PC-9 (cell line): Measurements from ENCODE around the gene ZRANB1. TPM values are rescaled to one million over a fixed set of nuclear protein-coding genes. Genes with fewer than 3 reads are reported as not detected.

Experiments
- BruUV-seq: library from RNA; stranded (reverse); fragments of 400-500 nt; replicated peaks from 2 replicates; lab custom pipeline; 2021; lab: Mats Ljungman, UMichigan
- CTCF ChIA-PET: fragments of 300-600 bp; sonication (Branson Sonifier 250); formaldehyde crosslinking; loops from one replicate; lab custom pipeline; 2022; ENCODE audit warnings: antibody characterized with exemption; lab: Charles Lee
- POLR2A ChIA-PET: fragments of 300-600 bp; sonication (Branson Sonifier 250); formaldehyde crosslinking; loops from one replicate; lab custom pipeline; 2022; ENCODE audit warnings: antibody characterized with exemption; ENCODE audit not compliant: unreplicated experiment; lab: Charles Lee
- DNase-seq, 2 experiments: peaks; one replicate each; pipeline versions ENCODE4 v3.0.0 to v3.0.0-alpha.2; 2015 to 2022; ENCODE audit warnings: mixed read lengths in 1 of 2
- H2AFZ ChIP-seq: fragments of 200-600 bp; sonication (generic); 2 replicates; pipeline ENCODE4 v1.8.1; 2017; ENCODE audit warnings: antibody characterized with exemption
- H3F3A ChIP-seq: fragments of 200-600 bp; sonication (generic); 2 replicates; pipeline ENCODE4 v1.8.1; 2017; ENCODE audit warnings: antibody characterized with exemption, mild to moderate bottlenecking, low read depth; ENCODE audit not compliant: insufficient read depth
- H3K27ac ChIP-seq: fragments of 200-600 bp; sonication (generic); 2 replicates; pipeline ENCODE4 v1.6.1; 2016; ENCODE audit warnings: mixed run types
- H3K27me3 ChIP-seq: fragments of 200-600 bp; sonication (generic); 2 replicates; pipeline ENCODE4 v1.6.1; 2016; ENCODE audit warnings: low read depth, mixed run types; ENCODE audit not compliant: insufficient read depth
- H3K36me3 ChIP-seq: fragments of 200-600 bp; sonication (generic); 2 replicates; pipeline ENCODE4 v1.6.1; 2016; ENCODE audit warnings: low read depth, mixed run types
- H3K4me1 ChIP-seq: fragments of 200-600 bp; sonication (generic); replicated peaks from 2 replicates; pipeline ENCODE4 v1.6.1; 2016; ENCODE audit warnings: mixed run types; ENCODE audit not compliant: insufficient read depth
- H3K4me2 ChIP-seq: fragments of 200-600 bp; sonication (generic); 2 replicates; pipeline ENCODE4 v1.6.1; 2017; ENCODE audit warnings: mixed run types
- H3K4me3 ChIP-seq: fragments of 200-600 bp; sonication (generic); 2 replicates; pipeline ENCODE4 v1.6.1; 2016; ENCODE audit warnings: mixed run types
- H3K79me2 ChIP-seq: fragments of 200-600 bp; sonication (generic); 2 replicates; pipeline ENCODE4 v1.6.1; 2017; ENCODE audit warnings: low read depth, mixed run types
- H3K9me2 ChIP-seq: fragments of 200-600 bp; sonication (generic); 2 replicates; pipeline ENCODE4 v1.8.1; 2017; ENCODE audit warnings: mild to moderate bottlenecking; ENCODE audit not compliant: insufficient read depth
- H3K9me3 ChIP-seq: fragments of 200-600 bp; sonication (generic); 2 replicates; pipeline ENCODE4 v1.8.1; 2016; ENCODE audit warnings: low read depth; ENCODE audit not compliant: insufficient read depth
- H4K20me1 ChIP-seq: fragments of 200-600 bp; sonication (generic); 2 replicates; pipeline ENCODE4 v1.8.1; 2017; ENCODE audit not compliant: insufficient read depth
- EZH2 ChIP-seq: fragments of 200-600 bp; sonication (generic); IDR thresholded peaks from 2 replicates; pipeline ENCODE4 v1.8.0; 2017; ENCODE audit warnings: antibody characterized with exemption, low read depth
- intact Hi-C: fragments of 100-400 bp; cut with micrococcal nuclease; formaldehyde crosslinking; loops from one replicate; pipeline ENCODE4 v1.10.0; 2022; ENCODE audit not compliant: unreplicated experiment
- total RNA-seq: library from RNA; stranded (reverse); gene quantifications from 2 replicates; pipeline ENCODE4 v1.2.3, GENCODE V29; 2021
- TF ChIP-seq, protein P1 (sequence below): fragments of 200-600 bp; sonication (generic); conservative IDR thresholded peaks from 2 replicates; pipeline ENCODE4 v1.6.1; 2017; ENCODE audit warnings: mixed run types, antibody characterized with exemption, mild to moderate bottlenecking, moderate library complexity

The ZRANB1 gene
- total RNA-seq, 1 experiment from 2014 or later: 10.9 TPM

GRCh38 chr10:124928545-124928944 is 13.4 kb upstream of the ZRANB1 start:
- Histone ChIP-seq H3K36me3 (no peaks in the 10 kb centered on the region), H3K79me2 (peaks cover 91% of the 10 kb centered on the region), H3K4me2 (no peak overlapping the region), H2AFZ (no peak overlapping the region), H3K4me3 (no peak overlapping the region), H4K20me1 (peaks cover 23% of the 10 kb centered on the region), H3K4me1 (no peaks in the 10 kb centered on the region), H3K9me2 (no peaks in the 10 kb centered on the region), H3K27ac (no peak overlapping the region), H3K9me3 (no peaks in the 10 kb centered on the region), H3K27me3 (no peaks in the 10 kb centered on the region), H3F3A (no peaks in the 10 kb centered on the region)
- TF ChIP-seq, protein P1, sequence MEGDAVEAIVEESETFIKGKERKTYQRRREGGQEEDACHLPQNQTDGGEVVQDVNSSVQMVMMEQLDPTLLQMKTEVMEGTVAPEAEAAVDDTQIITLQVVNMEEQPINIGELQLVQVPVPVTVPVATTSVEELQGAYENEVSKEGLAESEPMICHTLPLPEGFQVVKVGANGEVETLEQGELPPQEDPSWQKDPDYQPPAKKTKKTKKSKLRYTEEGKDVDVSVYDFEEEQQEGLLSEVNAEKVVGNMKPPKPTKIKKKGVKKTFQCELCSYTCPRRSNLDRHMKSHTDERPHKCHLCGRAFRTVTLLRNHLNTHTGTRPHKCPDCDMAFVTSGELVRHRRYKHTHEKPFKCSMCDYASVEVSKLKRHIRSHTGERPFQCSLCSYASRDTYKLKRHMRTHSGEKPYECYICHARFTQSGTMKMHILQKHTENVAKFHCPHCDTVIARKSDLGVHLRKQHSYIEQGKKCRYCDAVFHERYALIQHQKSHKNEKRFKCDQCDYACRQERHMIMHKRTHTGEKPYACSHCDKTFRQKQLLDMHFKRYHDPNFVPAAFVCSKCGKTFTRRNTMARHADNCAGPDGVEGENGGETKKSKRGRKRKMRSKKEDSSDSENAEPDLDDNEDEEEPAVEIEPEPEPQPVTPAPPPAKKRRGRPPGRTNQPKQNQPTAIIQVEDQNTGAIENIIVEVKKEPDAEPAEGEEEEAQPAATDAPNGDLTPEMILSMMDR: no peak
- no peak for TF ChIP-seq EZH2
- intact Hi-C loops: no loop called here
- ChIA-PET POLR2A (no interaction called here), CTCF (no interaction called here)
- no peak for DNase-seq
- no TSS peak for BruUV-seq

DNA sequence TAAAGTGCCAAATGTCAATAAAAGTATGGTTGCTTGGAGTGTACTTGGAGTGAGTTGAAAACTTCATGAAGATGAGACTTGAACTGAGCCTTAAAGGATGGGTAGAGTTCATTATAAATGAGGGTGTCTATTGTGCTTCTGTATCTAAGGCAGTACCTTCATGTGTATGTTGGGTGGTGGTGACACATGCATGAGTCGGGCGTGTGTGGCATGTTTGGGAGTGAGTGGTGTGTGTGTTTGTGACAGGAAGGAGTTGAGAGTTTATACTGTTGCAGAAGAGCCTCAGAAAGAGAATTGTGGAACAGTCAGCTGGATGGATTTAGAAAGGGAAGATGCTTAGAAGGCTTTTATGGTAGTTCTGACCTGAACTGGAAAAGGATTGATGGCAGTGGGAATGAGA is 6.0 kb upstream of the ZRANB1 start:
- no peaks in the 10 kb centered on the region for H3K9me2 ChIP-seq
- H4K20me1 ChIP-seq: peaks cover 38% of the 10 kb centered on the region
- H3K4me3 ChIP-seq: no peak overlapping the region
- no peaks in the 10 kb centered on the region for H3K4me1 ChIP-seq
- H3K27ac ChIP-seq: no peak overlapping the region
- no peak overlapping the region for H3K4me2 ChIP-seq
- H2AFZ ChIP-seq: no peak overlapping the region
- peaks cover 82% of the 10 kb centered on the region for H3K79me2 ChIP-seq
- TF ChIP-seq EZH2: no peak
- TF ChIP-seq, protein P1: no peak
- H3K9me3 ChIP-seq: no peaks in the 10 kb centered on the region
- no TSS peak for BruUV-seq
- no peaks in the 10 kb centered on the region for H3F3A ChIP-seq
- ChIA-PET POLR2A (no interaction called here), CTCF (no interaction called here)
- H3K27me3 ChIP-seq: no peaks in the 10 kb centered on the region
- H3K36me3 ChIP-seq: no peaks in the 10 kb centered on the region
- no peak for DNase-seq
- intact Hi-C loops: no loop called here

GRCh38 chr10:124936813-124937212 is 5.1 kb upstream of the ZRANB1 start:
- BruUV-seq: no TSS peak
- Histone ChIP-seq H3K27ac (no peak overlapping the region), H3K36me3 (no peaks in the 10 kb centered on the region), H3K27me3 (no peaks in the 10 kb centered on the region), H3K9me2 (no peaks in the 10 kb centered on the region), H2AFZ (no peak overlapping the region), H4K20me1 (peaks cover 39% of the 10 kb centered on the region), H3K9me3 (no peaks in the 10 kb centered on the region), H3F3A (no peaks in the 10 kb centered on the region), H3K4me1 (no peaks in the 10 kb centered on the region), H3K4me3 (no peak overlapping the region), H3K79me2 (peaks cover 80% of the 10 kb centered on the region), H3K4me2 (no peak overlapping the region)
- no peak for DNase-seq
- CTCF ChIA-PET: interaction anchor here (0.6 kb wide), 1 partner anchor 940 kb away, joined by 7 read pairs; no protein-coding TSS in a partner anchor
- intact Hi-C loops: no loop called here
- no peak for TF ChIP-seq EZH2
- POLR2A ChIA-PET: interaction anchor here (0.6 kb wide), 1 partner anchor 733 kb away, joined by 14 read pairs; no protein-coding TSS in a partner anchor

GRCh38 chr10:124939290-124939689 is 2.6 kb upstream of the ZRANB1 start:
- intact Hi-C loops: no loop called here
- H3K4me3 ChIP-seq: no peak overlapping the region
- TF ChIP-seq EZH2: no peak
- TF ChIP-seq, protein P1: no peak
- no peaks in the 10 kb centered on the region for H3F3A ChIP-seq
- no peaks in the 10 kb centered on the region; the same call in 1 of the 2 replicates for H3K36me3 ChIP-seq
- no peak overlapping the region for H3K4me2 ChIP-seq
- no peaks in the 10 kb centered on the region for H3K4me1 ChIP-seq
- ChIA-PET POLR2A (no interaction called here), CTCF (interaction anchor here (0.6 kb wide), 1 partner anchor 52 kb away, joined by 3 read pairs; no protein-coding TSS in a partner anchor)
- peaks cover 35% of the 10 kb centered on the region for H4K20me1 ChIP-seq
- no peaks in the 10 kb centered on the region for H3K27me3 ChIP-seq
- peaks cover 83% of the 10 kb centered on the region for H3K79me2 ChIP-seq
- H3K9me2 ChIP-seq: no peaks in the 10 kb centered on the region
- no peak overlapping the region for H2AFZ ChIP-seq
- no peaks in the 10 kb centered on the region for H3K9me3 ChIP-seq
- H3K27ac ChIP-seq: no peak overlapping the region
- no peak for DNase-seq
- no TSS peak for BruUV-seq
